ENCODE measurements around the gene SMG6. TPM values are rescaled to one million over a fixed set of nuclear protein-coding genes. Genes with fewer than 3 reads are reported as not detected.
"Not testable (repeated sequence)": the region's sequence is repeated elsewhere in the genome, so short reads cannot be mapped to it uniquely, and the experiment has no call there.

SMG6 gene
- total and polyA plus RNA-seq, 3 experiments from 2014 or later = 11.2 to 54.1 (median 53.3) TPM

DNA sequence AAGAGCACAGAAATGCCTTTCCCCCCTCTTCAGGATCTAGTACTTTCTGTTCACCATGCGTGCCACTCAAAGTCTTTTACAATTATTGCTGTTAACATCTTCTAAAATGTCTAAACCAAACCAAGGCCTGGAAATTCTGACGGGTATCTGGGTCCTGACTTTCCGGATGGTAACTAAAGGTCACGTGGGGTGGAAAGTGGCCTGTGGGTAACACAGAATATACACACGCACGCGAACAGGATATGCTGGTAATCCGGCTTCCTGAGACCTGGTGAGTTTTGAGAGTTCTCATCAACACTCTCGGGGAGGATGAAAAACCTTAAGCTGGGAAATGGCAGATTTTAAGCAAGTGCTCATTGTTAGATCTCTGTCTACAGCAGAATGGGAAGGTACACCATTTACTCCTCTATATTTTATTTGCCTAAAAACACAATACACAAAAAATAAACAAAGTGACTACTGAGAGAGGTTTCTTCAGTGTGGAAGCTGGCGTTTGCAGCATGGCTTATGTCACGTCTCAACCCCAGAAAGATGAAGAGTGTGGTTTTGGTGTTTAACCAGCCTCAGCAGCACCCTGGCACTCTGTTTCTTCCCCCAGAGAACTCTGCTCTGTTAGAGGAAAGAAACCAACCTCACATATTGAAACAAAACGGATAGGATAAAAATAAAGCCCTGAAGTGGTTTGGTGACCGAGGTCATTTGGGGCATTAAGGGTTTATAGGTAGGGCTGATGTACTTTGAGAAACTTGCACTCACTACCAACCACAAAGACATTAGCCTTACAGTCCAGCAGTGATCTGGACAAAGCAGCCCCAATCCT is 37.3 kb downstream of the SMG6 start:
- Mint-ChIP-seq H3K27me3 (peaks cover 0 to 2% of the 10 kb centered on the region in 2 donors), H3K36me3 (peaks cover 1 to 34% (median 3%) of the 10 kb centered on the region in 3 donors), H3K27ac (peak overlapping the region; percentile 96 to 100 (median 98)), H3K9me3 (no peaks in the 10 kb centered on the region), H3K4me1 (peaks cover 71 to 87% (median 84%) of the 10 kb centered on the region in 3 donors), H3K4me3 (peak overlapping the region; percentile 61 to 92 (median 85))
- H3K4me3 ChIP-seq (ENCODE audit: low read length) = peak overlapping the region; percentile 52
- POLR2A ChIA-PET = interaction anchor here (0.5 to 2.4 kb wide), 7 partner anchors 8 to 215 kb away, joined by 3 to 12 read pairs (median 6); partner anchors contain the start of gene HIC1
- H3K27ac ChIP-seq (ENCODE audit: low read depth, low read length) = peak overlapping the region; percentile 64
- DNase-seq = peak; percentile 76 to 94 (median 92)
- no peaks in the 10 kb centered on the region for H3K9me3 ChIP-seq (ENCODE audit: low read length)
- H3K36me3 ChIP-seq (ENCODE audit: insufficient read depth, low read length) = no peaks in the 10 kb centered on the region
- CTCF ChIA-PET = interaction anchor here (0.9 to 13.8 kb wide), 8 partner anchors 10 to 210 kb away, joined by 3 to 154 read pairs (median 4); partner anchors contain the start of gene HIC1
- H3K27me3 ChIP-seq (ENCODE audit: insufficient read depth, low read length, poor library complexity, severe bottlenecking) = no peaks in the 10 kb centered on the region
- H3K4me1 ChIP-seq (ENCODE audit: insufficient read depth, low read length) = peaks cover 77% of the 10 kb centered on the region

DNA sequence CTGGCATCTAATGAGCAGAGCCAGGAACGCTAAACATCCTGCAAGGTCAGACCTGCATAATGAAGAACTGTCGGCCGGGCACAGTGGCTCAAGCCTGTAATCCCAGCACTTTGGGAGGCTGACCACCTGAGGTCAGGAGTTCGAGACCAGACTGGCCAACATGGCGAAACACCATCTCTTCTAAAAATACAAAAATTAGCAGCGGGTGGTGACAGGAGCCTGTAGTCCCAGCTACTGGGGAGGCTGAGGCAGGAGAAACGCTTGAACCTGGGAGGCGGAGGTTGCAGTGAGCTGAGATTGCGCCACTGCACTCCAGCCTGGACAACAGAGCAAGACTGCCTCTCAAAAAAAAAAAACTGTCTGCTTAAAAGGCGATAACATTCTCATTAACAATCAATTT is 38.4 kb downstream of the SMG6 start:
- POLR2A ChIA-PET = interaction anchor here (2.9 kb wide), 1 partner anchor 210 kb away, joined by 14 read pairs; the partner anchor contains the start of gene HIC1
- Mint-ChIP-seq H3K36me3 (peaks cover 1 to 34% (median 5%) of the 10 kb centered on the region in 3 donors), H3K27ac (peak overlapping the region; percentile 96 to 100 (median 98)), H3K4me1 (peaks cover 72 to 86% (median 85%) of the 10 kb centered on the region in 3 donors), H3K4me3 (peak overlapping the region in 6 of 7 donors; percentile 74 to 92 (median 86))
- CTCF ChIA-PET = interaction anchor here (0.6 to 13.8 kb wide), 7 partner anchors 7 to 209 kb away, joined by 3 to 154 read pairs (median 8); partner anchors contain the start of gene HIC1
- H3K9me3 ChIP-seq (ENCODE audit: low read length); H3K36me3 ChIP-seq (ENCODE audit: insufficient read depth, low read length); H3K27me3 Mint-ChIP-seq; DNase-seq; H3K27me3 ChIP-seq (ENCODE audit: insufficient read depth, low read length, poor library complexity, severe bottlenecking); H3K9me3 Mint-ChIP-seq: not testable (repeated sequence)
- Histone ChIP-seq H3K4me3 (ENCODE audit: low read length) (peak overlapping the region; percentile 47), H3K4me1 (ENCODE audit: insufficient read depth, low read length) (peaks cover 77% of the 10 kb centered on the region), H3K27ac (ENCODE audit: low read depth, low read length) (peak overlapping the region; percentile 64)

DNA sequence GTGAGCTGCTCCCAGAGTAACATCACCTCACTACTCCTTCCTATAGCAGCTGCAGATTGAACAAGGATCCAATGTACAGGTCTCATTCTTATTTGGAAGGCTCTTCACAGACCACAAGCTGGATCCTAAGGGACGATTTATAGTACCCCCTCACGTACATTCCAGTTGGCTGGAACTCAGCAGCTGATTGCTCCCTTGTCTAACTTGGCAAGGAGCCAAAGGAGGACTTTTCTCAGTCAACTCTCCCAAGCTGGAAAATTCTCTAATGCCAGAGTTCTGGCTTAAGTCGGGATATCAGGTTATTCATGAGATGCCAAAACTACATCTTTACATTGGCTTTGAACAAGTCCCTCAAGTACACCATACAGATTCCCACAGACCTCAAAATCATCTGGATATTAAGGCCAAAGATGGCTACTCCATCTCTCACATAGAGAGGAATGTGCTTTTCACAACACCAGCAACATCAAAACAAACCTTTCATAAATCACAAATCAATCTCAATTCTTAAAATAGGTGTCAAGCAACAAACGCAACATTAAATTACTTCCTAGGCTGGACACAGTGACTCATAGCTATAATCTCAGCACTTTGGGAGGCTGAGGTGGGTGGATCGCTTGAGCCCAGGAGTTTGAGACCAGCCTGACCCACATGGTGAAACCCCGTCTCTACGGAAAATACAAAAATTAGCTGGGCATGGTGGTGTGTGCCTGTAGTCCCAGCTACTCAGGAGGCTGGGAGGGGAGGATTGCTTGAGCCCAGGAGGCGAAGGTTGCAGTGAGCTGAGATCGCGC is 39.3 kb downstream of the SMG6 start:
- peaks cover 1 to 32% (median 8%) of the 10 kb centered on the region in 3 donors for H3K36me3 Mint-ChIP-seq
- peak overlapping the region; percentile 42 to 85 (median 74) for H3K4me3 Mint-ChIP-seq
- Histone ChIP-seq H3K4me3 (ENCODE audit: low read length) (peak overlapping the region; percentile 5), H3K36me3 (ENCODE audit: insufficient read depth, low read length) (no peaks in the 10 kb centered on the region), H3K27ac (ENCODE audit: low read depth, low read length) (peak overlapping the region; percentile 39), H3K4me1 (ENCODE audit: insufficient read depth, low read length) (peaks cover 86% of the 10 kb centered on the region), H3K27me3 (ENCODE audit: insufficient read depth, low read length, poor library complexity, severe bottlenecking) (no peaks in the 10 kb centered on the region), H3K9me3 (ENCODE audit: low read length) (no peaks in the 10 kb centered on the region)
- no peaks in the 10 kb centered on the region for H3K9me3 Mint-ChIP-seq
- peak overlapping the region; percentile 76 to 100 (median 98) for H3K27ac Mint-ChIP-seq
- ChIA-PET CTCF (interaction anchor here (0.7 to 13.8 kb wide), 7 partner anchors 11 to 208 kb away, joined by 3 to 154 read pairs (median 8); partner anchors contain the start of gene HIC1), POLR2A (interaction anchor here (0.6 to 2.9 kb wide), 3 partner anchors 8 to 209 kb away, joined by 3 to 14 read pairs (median 4); partner anchors contain the start of gene HIC1)
- peaks cover 0 to 2% of the 10 kb centered on the region in 2 donors for H3K27me3 Mint-ChIP-seq
- peaks cover 75 to 86% (median 85%) of the 10 kb centered on the region in 3 donors for H3K4me1 Mint-ChIP-seq
- no peak for DNase-seq

GRCh38 chr17:2263183-2264066 is 40.2 kb downstream of the SMG6 start:
- Histone ChIP-seq H3K4me1 (ENCODE audit: insufficient read depth, low read length) (peaks cover 93% of the 10 kb centered on the region), H3K4me3 (ENCODE audit: low read length) (peak overlapping the region; percentile 5), H3K27ac (ENCODE audit: low read depth, low read length) (peak overlapping the region; percentile 39), H3K36me3 (ENCODE audit: insufficient read depth, low read length) (no peaks in the 10 kb centered on the region), H3K27me3 (ENCODE audit: insufficient read depth, low read length, poor library complexity, severe bottlenecking) (no peaks in the 10 kb centered on the region), H3K9me3 (ENCODE audit: low read length) (no peaks in the 10 kb centered on the region)
- peak overlapping the region; percentile 76 to 100 (median 98) for H3K27ac Mint-ChIP-seq
- ChIA-PET POLR2A (interaction anchor here (0.6 to 2.9 kb wide), 2 partner anchors 9 to 208 kb away, joined by 4 to 14 read pairs; partner anchors contain the start of gene HIC1), CTCF (interaction anchor here (1.2 to 13.8 kb wide), 5 partner anchors 10 to 207 kb away, joined by 3 to 154 read pairs (median 8); partner anchors contain the start of gene HIC1)
- DNase-seq = peak in 1 of 5 donors; percentile 65
- H3K27me3 Mint-ChIP-seq = peaks cover 0 to 2% of the 10 kb centered on the region in 2 donors
- H3K36me3 Mint-ChIP-seq = peaks cover 1 to 32% (median 8%) of the 10 kb centered on the region in 3 donors
- H3K4me1 Mint-ChIP-seq = peaks cover 84 to 93% (median 92%) of the 10 kb centered on the region in 3 donors
- peak overlapping the region; percentile 42 to 80 (median 73) for H3K4me3 Mint-ChIP-seq
- no peaks in the 10 kb centered on the region for H3K9me3 Mint-ChIP-seq

DNA sequence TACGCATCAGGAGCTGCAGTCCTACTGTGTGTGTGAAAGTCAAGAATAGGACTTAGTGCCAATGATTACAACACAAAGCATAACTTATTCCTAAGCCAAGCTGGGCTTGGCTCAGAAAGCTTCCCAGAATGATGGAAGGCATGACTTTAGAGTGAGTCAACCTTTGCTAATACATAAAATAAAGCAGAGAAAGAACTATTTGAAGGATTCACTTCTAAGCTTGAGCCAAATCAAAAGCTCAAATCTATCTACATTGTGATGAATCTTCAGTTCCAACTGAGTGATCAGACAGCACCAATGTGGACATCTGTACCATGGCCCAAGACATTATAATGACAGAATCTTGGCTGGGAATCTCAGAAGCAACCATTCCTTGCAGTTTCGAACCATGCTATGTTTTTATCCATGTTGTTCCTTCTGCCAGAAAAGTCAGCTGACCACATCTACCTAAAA is 41.4 kb downstream of the SMG6 start:
- Mint-ChIP-seq H3K4me1 (peaks cover 79 to 93% (median 87%) of the 10 kb centered on the region in 3 donors), H3K27ac (peak overlapping the region in 7 of 8 donors; percentile 75 to 100 (median 98)), H3K36me3 (peaks cover 1 to 34% (median 10%) of the 10 kb centered on the region in 3 donors), H3K9me3 (no peaks in the 10 kb centered on the region), H3K4me3 (peak overlapping the region in 1 of 7 donors; percentile 3), H3K27me3 (peaks cover 0 to 2% of the 10 kb centered on the region in 2 donors)
- DNase-seq = no peak
- H3K27me3 ChIP-seq (ENCODE audit: insufficient read depth, low read length, poor library complexity, severe bottlenecking) = no peaks in the 10 kb centered on the region
- no peak overlapping the region for H3K27ac ChIP-seq (ENCODE audit: low read depth, low read length)
- peaks cover 87% of the 10 kb centered on the region for H3K4me1 ChIP-seq (ENCODE audit: insufficient read depth, low read length)
- POLR2A ChIA-PET = interaction anchor here (0.5 kb wide), 1 partner anchor 135 kb away, joined by 3 read pairs; no protein-coding TSS in a partner anchor
- no peaks in the 10 kb centered on the region for H3K9me3 ChIP-seq (ENCODE audit: low read length)
- peak overlapping the region; percentile 14 for H3K4me3 ChIP-seq (ENCODE audit: low read length)
- no peaks in the 10 kb centered on the region for H3K36me3 ChIP-seq (ENCODE audit: insufficient read depth, low read length)
- CTCF ChIA-PET = interaction anchor here (1.2 to 13.8 kb wide), 3 partner anchors 17 to 206 kb away, joined by 3 to 154 read pairs (median 37); partner anchors contain the start of gene HIC1

DNA sequence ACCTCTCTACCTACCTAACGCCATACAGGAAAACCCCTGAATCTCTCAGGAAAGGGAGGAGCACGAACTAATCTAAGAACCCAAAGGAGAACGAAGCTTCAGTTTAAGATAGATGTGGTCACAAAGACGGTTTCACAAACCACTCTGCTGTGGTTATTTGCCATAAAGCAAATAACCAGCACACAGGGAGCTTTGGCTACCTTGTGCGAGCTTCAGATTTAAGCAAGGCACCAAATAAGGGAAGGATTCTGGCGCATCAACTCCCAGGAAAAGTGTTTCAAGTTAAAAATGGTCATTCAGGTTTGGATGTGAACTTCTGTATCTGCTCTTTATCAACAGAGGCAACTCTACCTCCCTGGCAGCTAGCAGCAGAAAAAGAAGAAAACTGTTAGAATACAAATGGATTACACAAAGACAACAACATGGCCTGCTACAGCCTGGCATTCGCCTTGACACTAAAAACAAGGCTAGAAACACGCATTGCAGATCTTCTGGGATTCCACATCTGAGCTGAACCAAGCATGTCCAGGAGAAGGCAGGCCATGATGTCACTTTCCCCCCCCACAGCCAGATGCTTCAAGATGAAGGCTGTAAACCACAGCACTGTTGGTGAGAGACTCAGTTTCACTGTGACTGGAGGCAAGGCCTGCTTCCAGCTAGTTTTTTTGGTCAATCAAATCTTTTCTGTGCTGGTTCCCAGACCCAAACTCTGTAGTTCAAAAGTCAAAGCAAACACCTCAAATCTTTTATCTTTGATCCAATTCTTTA is 43.6 kb downstream of the SMG6 start:
- peak overlapping the region; percentile 63 to 90 (median 79) for H3K4me3 Mint-ChIP-seq
- peak overlapping the region; percentile 52 for H3K27ac ChIP-seq (ENCODE audit: low read depth, low read length)

More for the DNA sequence above, 43.6 kb downstream of the SMG6 start:
- Histone ChIP-seq H3K4me1 (ENCODE audit: insufficient read depth, low read length) (peaks cover 69% of the 10 kb centered on the region), H3K4me3 (ENCODE audit: low read length) (peak overlapping the region; percentile 33), H3K27me3 (ENCODE audit: insufficient read depth, low read length, poor library complexity, severe bottlenecking) (no peaks in the 10 kb centered on the region), H3K9me3 (ENCODE audit: low read length) (no peaks in the 10 kb centered on the region), H3K36me3 (ENCODE audit: insufficient read depth, low read length) (no peaks in the 10 kb centered on the region)
- DNase-seq = peak; percentile 24 to 79 (median 54)
- H3K9me3 Mint-ChIP-seq = no peaks in the 10 kb centered on the region
- H3K27ac Mint-ChIP-seq = peak overlapping the region; percentile 93 to 98 (median 97)
- ChIA-PET CTCF (interaction anchor here (0.9 to 13.8 kb wide), 6 partner anchors 14 to 539 kb away, joined by 3 to 154 read pairs (median 5); partner anchors contain the start of gene HIC1), POLR2A (interaction anchor here (0.7 to 1.5 kb wide), 9 partner anchors 9 to 464 kb away, joined by 3 to 9 read pairs (median 5); partner anchors contain the start of genes HIC1, SMG6 and SRR)
- H3K27me3 Mint-ChIP-seq = no peaks in the 10 kb centered on the region
- peaks cover 60 to 75% (median 66%) of the 10 kb centered on the region in 3 donors for H3K4me1 Mint-ChIP-seq
- peaks cover 6 to 35% (median 8%) of the 10 kb centered on the region in 3 donors for H3K36me3 Mint-ChIP-seq

Measured in CD8-positive, alpha-beta memory T cell (primary cell).